Liver (tissue), 9 donors: ENCODE data around the gene RAB31. TPM values are rescaled to one million over a fixed set of nuclear protein-coding genes. Genes with fewer than 3 reads are reported as not detected.

Source experiments
- DNase-seq: peaks from one replicate; pipeline ENCODE4 v3.0.0-alpha.2; 2017; ENCODE audit warnings: low spot score
- H3K27ac ChIP-seq, 2 donors: one replicate each; pipeline ENCODE4 v1.7.0; 2013; ENCODE audit warnings: inconsistent platforms in 2 of 2, low read length in 2 of 2, control low read depth in 1 of 2, low read depth in 1 of 2, mild to moderate bottlenecking in 1 of 2
- H3K27me3 ChIP-seq, 4 donors: one replicate each; pipeline versions ENCODE4 v1.6.1 to v1.7.0; 2013; ENCODE audit warnings: low read length in 3 of 4, inconsistent platforms in 1 of 4, mild to moderate bottlenecking in 1 of 4, moderate library complexity in 1 of 4; ENCODE audit not compliant: control insufficient read depth in 4 of 4, insufficient read depth in 4 of 4
- H3K36me3 ChIP-seq, 4 donors: one replicate each; pipeline versions ENCODE4 v1.6.1 to v1.7.0; 2013; ENCODE audit warnings: low read length in 3 of 4, mild to moderate bottlenecking in 3 of 4, low read depth in 1 of 4, moderate library complexity in 1 of 4; ENCODE audit not compliant: control insufficient read depth in 4 of 4, insufficient read depth in 3 of 4
- H3K4me1 ChIP-seq, 4 donors: one replicate each; pipeline versions ENCODE4 v1.6.1 to v1.7.0; 2013; ENCODE audit warnings: low read length in 3 of 4, mild to moderate bottlenecking in 3 of 4, moderate library complexity in 1 of 4; ENCODE audit not compliant: control insufficient read depth in 4 of 4, insufficient read depth in 4 of 4
- H3K4me3 ChIP-seq, 3 donors: one replicate each; pipeline versions ENCODE4 v1.6.1 to v1.7.0; 2013; ENCODE audit warnings: low read length in 3 of 3, control low read depth in 1 of 3, low read depth in 1 of 3, mild to moderate bottlenecking in 1 of 3
- H3K9ac ChIP-seq, 2 donors: one replicate each; pipeline ENCODE4 v1.7.0; 2013; ENCODE audit warnings: low read length in 2 of 2, mild to moderate bottlenecking in 2 of 2, moderate library complexity in 2 of 2, control low read depth in 1 of 2, low read depth in 1 of 2
- H3K9me3 ChIP-seq, 4 donors: one replicate each; pipeline versions ENCODE4 v1.6.1 to v1.7.0; 2013; ENCODE audit warnings: low read length in 3 of 4; ENCODE audit not compliant: control insufficient read depth in 4 of 4
- ATF3 ChIP-seq: IDR thresholded peaks from 2 replicates; pipeline ENCODE4 v1.6.1; 2016; ENCODE audit warnings: antibody characterized with exemption
- CTCF ChIP-seq: fragments of 150-350 bp; IDR thresholded peaks from 2 replicates; pipeline ENCODE4 v1.5.1; 2017; ENCODE audit warnings: improper control_type of control experiment, low read depth, low read length; ENCODE audit not compliant: missing input control
- EGR1 ChIP-seq, 2 donors: IDR thresholded peaks; 2 replicates each; pipeline ENCODE4 v1.6.1; 2016 to 2018; ENCODE audit warnings: antibody characterized with exemption in 2 of 2, low read depth in 2 of 2
- FOXA1 ChIP-seq: IDR thresholded peaks from 2 replicates; pipeline ENCODE4 v1.6.1; 2016; ENCODE audit warnings: antibody characterized with exemption
- FOXA2 ChIP-seq: IDR thresholded peaks from 2 replicates; pipeline ENCODE4 v1.6.1; 2016; ENCODE audit warnings: antibody characterized with exemption
- GABPA ChIP-seq, 2 donors: IDR thresholded peaks in 1 of 2; conservative IDR thresholded peaks in 1 of 2; 2 replicates each; pipeline ENCODE4 v1.6.1; 2016; ENCODE audit warnings: antibody characterized with exemption in 2 of 2, mild to moderate bottlenecking in 1 of 2, moderate library complexity in 1 of 2
- HNF4A ChIP-seq, 2 donors: conservative IDR thresholded peaks; 2 replicates each; pipeline ENCODE4 v1.6.1; 2016; ENCODE audit warnings: antibody characterized with exemption in 2 of 2, mild to moderate bottlenecking in 2 of 2
- HNF4G ChIP-seq: IDR thresholded peaks from 2 replicates; pipeline ENCODE4 v1.6.1; 2016; ENCODE audit warnings: antibody characterized with exemption
- JUND ChIP-seq, 2 donors: IDR thresholded peaks; 2 replicates each; pipeline ENCODE4 v1.6.1; 2016; ENCODE audit warnings: antibody characterized with exemption in 2 of 2
- MAX ChIP-seq: IDR thresholded peaks from 2 replicates; pipeline ENCODE4 v1.6.1; 2016; ENCODE audit warnings: antibody characterized with exemption
- NR2F2 ChIP-seq: IDR thresholded peaks from 2 replicates; pipeline ENCODE4 v1.6.1; 2016; ENCODE audit warnings: antibody characterized with exemption
- RAD21 ChIP-seq, 2 donors: IDR thresholded peaks; 2 replicates each; pipeline ENCODE4 v1.6.1; 2016; ENCODE audit warnings: antibody characterized with exemption in 2 of 2, mild to moderate bottlenecking in 2 of 2
- REST ChIP-seq: IDR thresholded peaks from 2 replicates; pipeline ENCODE4 v1.6.1; 2016; ENCODE audit warnings: antibody characterized with exemption, mild to moderate bottlenecking
- RXRA ChIP-seq, 2 donors: IDR thresholded peaks; 2 replicates each; pipeline ENCODE4 v1.6.1; 2017 to 2018; ENCODE audit warnings: antibody characterized with exemption in 2 of 2, mild to moderate bottlenecking in 1 of 2
- SP1 ChIP-seq: IDR thresholded peaks from 2 replicates; pipeline ENCODE4 v1.6.1; 2018; ENCODE audit warnings: antibody characterized with exemption, mild to moderate bottlenecking
- TAF1 ChIP-seq: conservative IDR thresholded peaks from 2 replicates; pipeline ENCODE4 v1.6.1; 2016; ENCODE audit warnings: antibody characterized with exemption, mild to moderate bottlenecking
- YY1 ChIP-seq: IDR thresholded peaks from 2 replicates; pipeline ENCODE4 v1.6.1; 2016; ENCODE audit warnings: antibody characterized with exemption, mild to moderate bottlenecking
- ZBTB33 ChIP-seq: IDR thresholded peaks from 2 replicates; pipeline ENCODE4 v1.6.1; 2016; ENCODE audit warnings: antibody characterized with exemption
- WGBS: extraction: QIAGEN DNeasy Blood & Tissue Kit; methylation state at CpG from one replicate; pipeline ENCODE4 v1.1.7; 2013; 5-methylcytosine and 5-hydroxymethylcytosine counted together
- polyA plus RNA-seq, 2 donors: library from polyadenylated mRNA; stranded (reverse) in 1 of 2; unstranded in 1 of 2; fragments of 200-250 nt in 1 of 2; fragments of >200 nt in 1 of 2; fragmentation: Nextera tagmentation in 1 of 2; extraction: Ambion mirVana in 1 of 2; gene quantifications; one replicate each; pipeline versions ENCODE4 v1.2.1 to v1.2.3, GENCODE V29; 2013 to 2015
- total RNA-seq, 2 donors: library from RNA; depleted of rRNA; stranded (reverse); fragments of >200 nt; gene quantifications; one replicate each; pipeline ENCODE4 v1.2.3, GENCODE V29; 2014
- donor health status: healthy.
- donor health status: healthy.
- donor health status: healthy.
- donor health status: healthy.
- donor health status: healthy.

Gene RAB31
- total and polyA plus RNA-seq, 4 donors = 3.6 to 12.8 (median 9.7) TPM

GRCh38 chr18:9866627-9867026 lies 158.5 kb downstream of the RAB31 start:
- no peaks in the 10 kb centered on the region for H3K36me3 ChIP-seq
- no peak for DNase-seq
- no peak overlapping the region for H3K27ac ChIP-seq
- no peak overlapping the region for H3K9ac ChIP-seq
- no peak overlapping the region for H3K4me3 ChIP-seq
- TF ChIP-seq ATF3 = no peak
- no peak for TF ChIP-seq EGR1 (IDR thresholded peaks at IDR 0.05; ENCODE audit: low read depth in 2 of 2)
- no peak for TF ChIP-seq HNF4A (conservative IDR thresholded peaks at IDR 0.05)
- no peak for TF ChIP-seq MAX
- no peak for TF ChIP-seq FOXA1
- no peak for TF ChIP-seq JUND (IDR thresholded peaks at IDR 0.05)
- TF ChIP-seq NR2F2 = no peak
- TF ChIP-seq RXRA (IDR thresholded peaks at IDR 0.05) = no peak
- no peak for TF ChIP-seq RAD21 (IDR thresholded peaks at IDR 0.05)
- no peak for TF ChIP-seq CTCF
- TF ChIP-seq TAF1 = no peak
- TF ChIP-seq REST = no peak
- TF ChIP-seq FOXA2 = no peak
- no peak for TF ChIP-seq ZBTB33
- TF ChIP-seq HNF4G = no peak
- TF ChIP-seq YY1 = no peak
- no peak for TF ChIP-seq SP1
- TF ChIP-seq GABPA (IDR thresholded peaks at IDR 0.05 in 1 of 2, conservative IDR thresholded peaks at IDR 0.05 in 1 of 2) = no peak
- H3K27me3 ChIP-seq = no peaks in the 10 kb centered on the region
- WGBS = 90% methylated on average over 3 of the region's 3 CpGs
- peaks cover 0 to 3% (median 3%) of the 10 kb centered on the region in 4 donors for H3K9me3 ChIP-seq
- no peaks in the 10 kb centered on the region for H3K4me1 ChIP-seq
